ENCODE measurements around the gene CNP. TPM values are rescaled to one million over a fixed set of nuclear protein-coding genes. Genes with fewer than 3 reads are reported as not detected.

Gene CNP
- total and polyA plus RNA-seq, 7 donors, result 17.6 to 26.8 (median 21.8) TPM

GRCh38 chr17:41986634-41987033 is 20.0 kb downstream of the CNP start:
- intact Hi-C loops (cut with DNase I), result no loop called here
- Histone ChIP-seq H3K27ac (no peak overlapping the region), H3K4me3 (no peak overlapping the region), H3K4me1 (peaks cover 5% of the 10 kb centered on the region), H3K27me3 (ENCODE audit: insufficient read depth in 3 of 3, low read length in 2 of 3) (no peaks in the 10 kb centered on the region), H3K36me3 (ENCODE audit: insufficient read depth in 1 of 2, low read depth in 1 of 2) (peaks cover 36 to 100% of the 10 kb centered on the region in 2 donors), H3K9me3 (no peaks in the 10 kb centered on the region)
- TF ChIP-seq CTCF (IDR thresholded peaks at IDR 0.05), result no peak
- ATAC-seq (no peak), DNase-seq (no peak)
- WGBS, 3 donors, result 76 to 80% (median 80%) methylated on average over 1 of the region's 1 CpG

GRCh38 chr17:41987642-41988041 is 21.0 kb downstream of the CNP start:
- peak in 1 of 4 donors; percentile 42 for ATAC-seq

GRCh38 chr17:41988418-41988817 is 21.8 kb downstream of the CNP start:
- H3K9me3 ChIP-seq, result no peaks in the 10 kb centered on the region
- 96 to 100% (median 97%) methylated on average over 2 of the region's 2 CpGs for WGBS, 3 donors
- H3K27me3 ChIP-seq (ENCODE audit: insufficient read depth in 3 of 3, low read length in 2 of 3), result no peaks in the 10 kb centered on the region
- H3K4me3 ChIP-seq, result no peak overlapping the region
- no peak overlapping the region for H3K27ac ChIP-seq
- intact Hi-C loops (cut with DNase I), result no loop called here
- DNase-seq (no peak), ATAC-seq (no peak)
- H3K36me3 ChIP-seq (ENCODE audit: insufficient read depth in 1 of 2, low read depth in 1 of 2), result peaks cover 28 to 100% of the 10 kb centered on the region in 2 donors
- peaks cover 7% of the 10 kb centered on the region for H3K4me1 ChIP-seq
- no peak for TF ChIP-seq CTCF (IDR thresholded peaks at IDR 0.05)

More at GRCh38 chr17:41987642-41988041, 21.0 kb downstream of the CNP start:
- Histone ChIP-seq H3K9me3 (no peaks in the 10 kb centered on the region), H3K4me3 (no peak overlapping the region), H3K27me3 (ENCODE audit: insufficient read depth in 3 of 3, low read length in 2 of 3) (no peaks in the 10 kb centered on the region), H3K4me1 (peaks cover 5% of the 10 kb centered on the region), H3K36me3 (ENCODE audit: insufficient read depth in 1 of 2, low read depth in 1 of 2) (peaks cover 31 to 100% of the 10 kb centered on the region in 2 donors), H3K27ac (no peak overlapping the region)
- DNase-seq, result no peak
- WGBS, 3 donors, result 81 to 86% (median 84%) methylated on average over 3 of the region's 3 CpGs
- no peak for TF ChIP-seq CTCF (IDR thresholded peaks at IDR 0.05)
- intact Hi-C loops (cut with DNase I), result no loop called here

- intact Hi-C loops (cut with DNase I), result no loop called here
- H3K4me1 ChIP-seq, result peaks cover 7% of the 10 kb centered on the region
- TF ChIP-seq CTCF (IDR thresholded peaks at IDR 0.05), result no peak
- H3K27ac ChIP-seq, result no peak overlapping the region
- H3K36me3 ChIP-seq (ENCODE audit: insufficient read depth in 1 of 2, low read depth in 1 of 2), result peaks cover 24 to 100% of the 10 kb centered on the region in 2 donors
- H3K9me3 ChIP-seq, result no peaks in the 10 kb centered on the region
- DNase-seq, result no peak
- 77 to 96% (median 89%) methylated on average over 5 of the region's 5 CpGs for WGBS, 3 donors
- no peak overlapping the region for H3K4me3 ChIP-seq
- no peaks in the 10 kb centered on the region for H3K27me3 ChIP-seq (ENCODE audit: insufficient read depth in 3 of 3, low read length in 2 of 3)
- no peak for ATAC-seq
These were observed 23.3 kb downstream of the CNP start for GRCh38 chr17:41989702-41990419.

Measured in psoas muscle (tissue), 8 donors.